MCF 10A (cell line): ENCODE measurements around the gene PRR5. TPM values are rescaled to one million over a fixed set of nuclear protein-coding genes. Genes with fewer than 3 reads are reported as not detected.

ENCODE experiments used
- BruUV-seq: library from RNA; stranded (reverse); fragments of 400-500 nt; replicated peaks from 2 replicates; lab custom pipeline; 2021; lab: Mats Ljungman, UMichigan
- CTCF ChIA-PET: fragments of 300-600 bp; sonication (Branson Sonifier 250); formaldehyde crosslinking; extraction: SDS; loops from one replicate; lab custom pipeline; 2021; ENCODE audit warnings: antibody characterized with exemption, inconsistent platforms; lab: Yijun Ruan, JAX
- POLR2A ChIA-PET: fragments of 300-600, 350-650 bp; sonication (Branson Sonifier 250); formaldehyde crosslinking; extraction: SDS; loops from one replicate; lab custom pipeline; 2020; ENCODE audit warnings: antibody characterized with exemption, inconsistent platforms; lab: Yijun Ruan, JAX
- DNase-seq: peaks from one replicate; pipeline ENCODE4 v3.0.0-alpha.2; 2018; ENCODE audit not compliant: unreplicated experiment
- H3K27ac Mint-ChIP-seq: one replicate; pipeline ENCODE4 v1.8.0; 2022; ENCODE audit warnings: mild to moderate bottlenecking, low read depth, mixed read lengths; ENCODE audit not compliant: unreplicated experiment
- H3K27me3 Mint-ChIP-seq: one replicate; pipeline ENCODE4 v1.8.0; 2022; ENCODE audit warnings: mixed read lengths; ENCODE audit not compliant: insufficient read depth, unreplicated experiment
- H3K36me3 Mint-ChIP-seq: one replicate; pipeline ENCODE4 v1.8.0; 2022; ENCODE audit warnings: mild to moderate bottlenecking, moderate library complexity, mixed read lengths; ENCODE audit not compliant: insufficient read depth, unreplicated experiment
- H3K4me1 Mint-ChIP-seq: one replicate; pipeline ENCODE4 v1.8.0; 2022; ENCODE audit warnings: mixed read lengths; ENCODE audit not compliant: insufficient read depth, unreplicated experiment
- H3K4me3 Mint-ChIP-seq: one replicate; pipeline ENCODE4 v1.8.0; 2022; ENCODE audit warnings: mild to moderate bottlenecking, moderate library complexity, mixed read lengths; ENCODE audit not compliant: unreplicated experiment
- H3K9me3 Mint-ChIP-seq: one replicate; pipeline ENCODE4 v1.8.0; 2022; ENCODE audit warnings: mixed read lengths; ENCODE audit not compliant: unreplicated experiment
- CTCF ChIP-seq: fragments of 200-600 bp; IDR thresholded peaks from one replicate; pipeline ENCODE4 v1.8.0; 2022; ENCODE audit warnings: antibody characterized with exemption, mild to moderate bottlenecking; ENCODE audit not compliant: unreplicated experiment
- intact Hi-C: fragments of 100-400 bp; cut with micrococcal nuclease; formaldehyde crosslinking; loops from 2 replicates; pipeline ENCODE4 v1.14.1; 2022
- total RNA-seq: library from RNA; stranded (reverse); gene quantifications from 2 replicates; pipeline ENCODE4 v1.2.3, GENCODE V29; 2022

Gene PRR5
- total RNA-seq, 1 experiment from 2014 or later: 11.0 TPM

- BruUV-seq: no TSS peak
- no peak for DNase-seq
- TF ChIP-seq CTCF: no peak
- POLR2A ChIA-PET: no interaction called here
- Mint-ChIP-seq H3K27ac (no peak overlapping the region), H3K4me1 (no peaks in the 10 kb centered on the region), H3K36me3 (peaks cover 5% of the 10 kb centered on the region), H3K27me3 (peaks cover 66% of the 10 kb centered on the region), H3K4me3 (peak overlapping the region; percentile 44), H3K9me3 (no peaks in the 10 kb centered on the region)
- CTCF ChIA-PET: interaction anchor here (0.6 to 1.2 kb wide), 2 partner anchors 13 to 336 kb away, joined by 3 read pairs; no protein-coding TSS in a partner anchor
- intact Hi-C loops: no loop called here
Observed at GRCh38 chr22:44669561-44669976, 32.4 kb upstream of the PRR5 start.

GRCh38 chr22:44670220-44670988 lies 31.6 kb upstream of the PRR5 start:
- no peak for TF ChIP-seq CTCF
- POLR2A ChIA-PET: no interaction called here
- Mint-ChIP-seq H3K27ac (no peak overlapping the region), H3K27me3 (peaks cover 64% of the 10 kb centered on the region), H3K4me3 (no peak overlapping the region), H3K36me3 (peaks cover 5% of the 10 kb centered on the region), H3K9me3 (no peaks in the 10 kb centered on the region), H3K4me1 (no peaks in the 10 kb centered on the region)
- BruUV-seq: no TSS peak
- intact Hi-C loops: no loop called here
- no peak for DNase-seq
- CTCF ChIA-PET: interaction anchor here (0.6 to 1.2 kb wide), 2 partner anchors 12 to 335 kb away, joined by 3 read pairs; no protein-coding TSS in a partner anchor

GRCh38 chr22:44671742-44672141 lies 30.3 kb upstream of the PRR5 start:
- H3K36me3 Mint-ChIP-seq: peaks cover 4% of the 10 kb centered on the region
- ChIA-PET CTCF (interaction anchor here (0.7 kb wide), 2 partner anchors 65 to 757 kb away, joined by 3 read pairs; no protein-coding TSS in a partner anchor), POLR2A (no interaction called here)
- no peaks in the 10 kb centered on the region for H3K9me3 Mint-ChIP-seq
- intact Hi-C loops: no loop called here
- TF ChIP-seq CTCF: no peak
- no peak overlapping the region for H3K27ac Mint-ChIP-seq
- DNase-seq: peak; percentile 49
- no peaks in the 10 kb centered on the region for H3K4me1 Mint-ChIP-seq
- no peak overlapping the region for H3K4me3 Mint-ChIP-seq
- H3K27me3 Mint-ChIP-seq: peaks cover 51% of the 10 kb centered on the region
- no TSS peak for BruUV-seq

GRCh38 chr22:44672632-44673031 lies 29.4 kb upstream of the PRR5 start:
- CTCF ChIA-PET: interaction anchor here (0.7 kb wide), 1 partner anchor 303 kb away, joined by 3 read pairs; no protein-coding TSS in a partner anchor
- POLR2A ChIA-PET: no interaction called here
- no peaks in the 10 kb centered on the region for H3K4me1 Mint-ChIP-seq
- H3K4me3 Mint-ChIP-seq: no peak overlapping the region
- no peak for TF ChIP-seq CTCF
- no peaks in the 10 kb centered on the region for H3K9me3 Mint-ChIP-seq
- H3K27ac Mint-ChIP-seq: no peak overlapping the region
- intact Hi-C loops: no loop called here
- no peak for DNase-seq
- H3K27me3 Mint-ChIP-seq: peaks cover 42% of the 10 kb centered on the region
- BruUV-seq: no TSS peak
- no peaks in the 10 kb centered on the region for H3K36me3 Mint-ChIP-seq
